H1 (cell line): ENCODE data around the gene PRODH.
"Not testable (repeated sequence)": the region's sequence is repeated elsewhere in the genome, so short reads cannot be mapped to it uniquely, and the experiment has no call there.

Experiments used
- CTCF ChIP-seq, 3 experiments: IDR thresholded peaks; 1 replicate in 2 of 3; 2 replicates in 1 of 3; pipeline versions ENCODE4 v1.5.1 to v1.6.1; 2011; ENCODE audit warnings: low read length in 3 of 3, mild to moderate bottlenecking in 3 of 3, inconsistent platforms in 2 of 3, low read depth in 1 of 3, moderate library complexity in 1 of 3; ENCODE audit not compliant: insufficient read depth in 1 of 3; ENCODE audit errors: control extremely low read depth in 1 of 3
- EZH2 ChIP-seq: fragments of 200-600 bp; sonication (generic); IDR thresholded peaks from 2 replicates; pipeline ENCODE4 v1.7.1; 2012; ENCODE audit warnings: low read depth, mild to moderate bottlenecking, moderate library complexity, low read length, inconsistent platforms; ENCODE audit not compliant: severe bottlenecking
- KDM1A ChIP-seq: fragments of 200-600, 300-600 bp; sonication (generic); IDR thresholded peaks from 2 replicates; pipeline ENCODE4 v1.7.1; 2016; ENCODE audit warnings: mild to moderate bottlenecking, low read length, borderline replicate concordance
- SUZ12 ChIP-seq: fragments of 200-600 bp; sonication (generic); IDR thresholded peaks from 2 replicates; pipeline ENCODE4 v1.6.1; 2012; ENCODE audit warnings: mild to moderate bottlenecking, inconsistent platforms, low read length, moderate library complexity, mixed read lengths
- TF ChIP-seq, protein P1 (sequence below): IDR thresholded peaks from 2 replicates; pipeline ENCODE4 v1.6.1; 2012; ENCODE audit warnings: inconsistent platforms

GRCh38 chr22:18961632-18962307 lies 25.7 kb upstream of the PRODH start:
- not testable (repeated sequence) for TF ChIP-seq CTCF (IDR thresholded peaks at IDR 0.05; ENCODE audit: control extremely low read depth in 1 of 3, insufficient read depth in 1 of 3, low read depth in 1 of 3, low read length in 3 of 3); KDM1A; SUZ12; EZH2
- TF ChIP-seq, protein P1, sequence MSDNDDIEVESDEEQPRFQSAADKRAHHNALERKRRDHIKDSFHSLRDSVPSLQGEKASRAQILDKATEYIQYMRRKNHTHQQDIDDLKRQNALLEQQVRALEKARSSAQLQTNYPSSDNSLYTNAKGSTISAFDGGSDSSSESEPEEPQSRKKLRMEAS: not testable (repeated sequence)
